A673 (cell line): ENCODE measurements around the gene ANKRD44. TPM values are rescaled to one million over a fixed set of nuclear protein-coding genes. Genes with fewer than 3 reads are reported as not detected.
"Not testable (repeated sequence)": the region's sequence is repeated elsewhere in the genome, so short reads cannot be mapped to it uniquely, and the experiment has no call there.

Experiments
- BruUV-seq: library from RNA; stranded (reverse); fragments of 400-500 nt; replicated peaks from 2 replicates; lab custom pipeline; 2021; lab: Mats Ljungman, UMichigan
- CTCF ChIA-PET: fragments of 300-600 bp; sonication (Branson Sonifier 250); formaldehyde crosslinking; loops from one replicate; lab custom pipeline; 2022; ENCODE audit warnings: antibody characterized with exemption; lab: Charles Lee
- POLR2A ChIA-PET: fragments of 300-600 bp; sonication (Branson Sonifier 250); formaldehyde crosslinking; loops from one replicate; lab custom pipeline; 2022; ENCODE audit warnings: antibody characterized with exemption; ENCODE audit not compliant: low non-redundant PET; lab: Charles Lee
- DNase-seq: peaks from one replicate; pipeline ENCODE4 v3.0.0-alpha.2; 2015; ENCODE audit warnings: low spot score
- H3K27ac ChIP-seq: fragments of 200-600 bp; sonication (generic); 2 replicates; pipeline ENCODE4 v1.5.1; 2016; ENCODE audit warnings: mixed run types, low read depth, mild to moderate bottlenecking, mixed read lengths, antibody characterized with exemption, low read length; ENCODE audit not compliant: poor library complexity, severe bottlenecking
- H3K27me3 ChIP-seq: fragments of 200-600 bp; sonication (generic); replicated peaks from 2 replicates; pipeline ENCODE4 v1.6.1; 2017; ENCODE audit warnings: mixed run types, low read depth, mild to moderate bottlenecking, mixed read lengths, antibody characterized with exemption, low read length; ENCODE audit not compliant: insufficient read depth, poor library complexity
- H3K36me3 ChIP-seq: fragments of 200-600 bp; sonication (generic); 2 replicates; pipeline ENCODE4 v1.6.1; 2016; ENCODE audit warnings: mixed run types, mild to moderate bottlenecking, mixed read lengths, antibody characterized with exemption, low read length; ENCODE audit not compliant: insufficient read depth, poor library complexity, severe bottlenecking
- H3K4me1 ChIP-seq: fragments of 200-600 bp; sonication (generic); 2 replicates; pipeline ENCODE4 v1.6.1; 2017; ENCODE audit warnings: mixed run types, mild to moderate bottlenecking, mixed read lengths, antibody characterized with exemption, low read length; ENCODE audit not compliant: insufficient read depth, poor library complexity, severe bottlenecking
- H3K4me3 ChIP-seq: fragments of 200-600 bp; sonication (generic); 2 replicates; pipeline ENCODE4 v1.5.1; 2016; ENCODE audit warnings: low read depth, mixed run types, mild to moderate bottlenecking, mixed read lengths, low read length; ENCODE audit not compliant: poor library complexity, severe bottlenecking
- H3K9me3 ChIP-seq: fragments of 200-600 bp; sonication (generic); 2 replicates; pipeline ENCODE4 v1.6.1; 2016; ENCODE audit warnings: mixed run types, low read depth, mild to moderate bottlenecking, mixed read lengths, antibody characterized with exemption, low read length; ENCODE audit not compliant: poor library complexity, severe bottlenecking
- CTCF ChIP-seq: fragments of 300-800, 200-600 bp; sonication (generic); conservative IDR thresholded peaks from 2 replicates; pipeline ENCODE4 v1.5.1; 2017; ENCODE audit warnings: low read depth, mild to moderate bottlenecking, antibody characterized with exemption, low read length, moderate library complexity, mixed read lengths
- EZH2 ChIP-seq: fragments of 200-600 bp; sonication (generic); IDR thresholded peaks from 2 replicates; pipeline ENCODE4 v1.6.1; 2017; ENCODE audit warnings: borderline replicate concordance, low read depth, mild to moderate bottlenecking, mixed read lengths, antibody characterized with exemption, low read length; ENCODE audit not compliant: poor library complexity, severe bottlenecking
- intact Hi-C: fragments of 100-400 bp; cut with micrococcal nuclease; formaldehyde crosslinking; loops from one replicate; pipeline ENCODE4 v1.10.0; 2022; ENCODE audit not compliant: unreplicated experiment
- total RNA-seq: library from RNA; stranded (reverse); gene quantifications from 2 replicates; pipeline ENCODE4 v1.2.3, GENCODE V29; 2021

The ANKRD44 gene
- total RNA-seq, 1 experiment from 2014 or later: 17.0 TPM

- intact Hi-C loops: no loop called here
- CTCF ChIA-PET: no interaction called here
Observed at GRCh38 chr2:197242719-197243118, 67.9 kb downstream of the ANKRD44 start.

DNA sequence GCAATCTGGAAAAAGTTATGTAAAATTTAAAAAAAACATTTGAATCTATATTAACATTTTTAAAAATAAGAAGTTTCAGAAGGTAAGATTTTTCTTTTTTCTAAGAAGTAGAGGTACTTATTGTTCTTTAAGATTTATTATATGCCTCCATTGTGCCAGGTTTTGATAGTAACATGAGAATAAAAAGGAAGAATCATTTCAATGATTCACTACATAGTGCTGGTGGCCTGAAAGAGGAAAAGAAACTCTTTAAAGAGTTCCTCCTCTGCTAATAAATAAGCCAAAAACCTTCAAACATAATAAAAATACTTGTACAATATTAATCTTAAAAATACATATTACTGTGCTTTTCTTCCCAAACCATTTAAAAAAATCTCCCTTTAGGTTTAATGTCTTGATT, 69.0 kb downstream of the ANKRD44 start:
- ChIA-PET POLR2A (no interaction called here), CTCF (no interaction called here)

More at GRCh38 chr2:197242719-197243118, 67.9 kb downstream of the ANKRD44 start:
- Histone ChIP-seq H3K4me3 (no peak overlapping the region), H3K27me3 (no peaks in the 10 kb centered on the region), H3K9me3 (no peaks in the 10 kb centered on the region), H3K4me1 (peaks cover 11% of the 10 kb centered on the region), H3K27ac (no peak overlapping the region), H3K36me3 (no peaks in the 10 kb centered on the region)
- TF ChIP-seq EZH2 (no peak), CTCF (no peak)
- DNase-seq: no peak
- POLR2A ChIA-PET: no interaction called here
- BruUV-seq: no TSS peak

GRCh38 chr2:197241153-197241552, 69.4 kb downstream of the ANKRD44 start:
- Histone ChIP-seq H3K4me3 (no peak overlapping the region), H3K27me3 (no peaks in the 10 kb centered on the region), H3K9me3 (no peaks in the 10 kb centered on the region), H3K4me1 (peaks cover 11% of the 10 kb centered on the region), H3K27ac (no peak overlapping the region), H3K36me3 (no peaks in the 10 kb centered on the region)
- DNase-seq: no peak
- intact Hi-C loops: no loop called here
- TF ChIP-seq EZH2: no peak
- no TSS peak for BruUV-seq
- POLR2A ChIA-PET: no interaction called here
- CTCF ChIA-PET: no interaction called here

More for the DNA sequence above, 69.0 kb downstream of the ANKRD44 start:
- no peak for DNase-seq
- Histone ChIP-seq H3K4me1 (peaks cover 11% of the 10 kb centered on the region), H3K27me3 (no peaks in the 10 kb centered on the region), H3K4me3 (no peak overlapping the region), H3K9me3 (no peaks in the 10 kb centered on the region), H3K36me3 (no peaks in the 10 kb centered on the region), H3K27ac (no peak overlapping the region)
- BruUV-seq: no TSS peak
- intact Hi-C loops: no loop called here
- TF ChIP-seq EZH2 (no peak), CTCF (no peak)

GRCh38 chr2:197240421-197241041, 70.0 kb downstream of the ANKRD44 start:
- intact Hi-C loops: no loop called here
- no peak for TF ChIP-seq CTCF
- TF ChIP-seq EZH2: no peak
- H3K9me3 ChIP-seq: no peaks in the 10 kb centered on the region
- H3K36me3 ChIP-seq: no peaks in the 10 kb centered on the region
- no peak overlapping the region for H3K4me3 ChIP-seq
- no peak for DNase-seq
- no peak overlapping the region for H3K27ac ChIP-seq
- no TSS peak for BruUV-seq
- ChIA-PET CTCF (no interaction called here), POLR2A (no interaction called here)
- H3K4me1 ChIP-seq: peaks cover 11% of the 10 kb centered on the region
- no peaks in the 10 kb centered on the region for H3K27me3 ChIP-seq

GRCh38 chr2:197240018-197240417, 70.6 kb downstream of the ANKRD44 start:
- intact Hi-C loops, BruUV-seq, H3K27ac ChIP-seq, H3K9me3 ChIP-seq, H3K4me3 ChIP-seq, H3K27me3 ChIP-seq, H3K36me3 ChIP-seq, DNase-seq, CTCF ChIA-PET, POLR2A ChIA-PET: not testable (repeated sequence)
- H3K4me1 ChIP-seq: peaks cover 11% of the 10 kb centered on the region
